ENCODE measurements around the gene CCL2. TPM values are rescaled to one million over a fixed set of nuclear protein-coding genes. Genes with fewer than 3 reads are reported as not detected.

Gene CCL2
- total RNA-seq, 1 donor from 2014 or later = 14.3 TPM

GRCh38 chr17:34220045-34220751, 34.9 kb upstream of the CCL2 start:
- no peaks in the 10 kb centered on the region for H3K27me3 ChIP-seq (ENCODE audit: control insufficient read depth, insufficient read depth, low read length)
- DNase-seq (ENCODE audit: low read depth) = no peak
- H3K4me3 ChIP-seq (ENCODE audit: low read depth, low read length) = no peak overlapping the region
- no peaks in the 10 kb centered on the region for H3K36me3 ChIP-seq (ENCODE audit: control insufficient read depth, insufficient read depth, low read length)
- TF ChIP-seq CTCF (IDR thresholded peaks at IDR 0.05; ENCODE audit: insufficient read depth, low read length, poor library complexity, severe bottlenecking) = no peak

- no peaks in the 10 kb centered on the region for H3K27me3 ChIP-seq (ENCODE audit: control insufficient read depth, insufficient read depth, low read length)
- no peak for DNase-seq (ENCODE audit: low read depth)
- TF ChIP-seq CTCF (IDR thresholded peaks at IDR 0.05; ENCODE audit: insufficient read depth, low read length, poor library complexity, severe bottlenecking) = no peak
- H3K4me3 ChIP-seq (ENCODE audit: low read depth, low read length) = no peak overlapping the region
- no peaks in the 10 kb centered on the region for H3K36me3 ChIP-seq (ENCODE audit: control insufficient read depth, insufficient read depth, low read length)
Measured at GRCh38 chr17:34220752-34221395, 34.2 kb upstream of the CCL2 start.

GRCh38 chr17:34221411-34221810, 33.7 kb upstream of the CCL2 start:
- no peak for TF ChIP-seq CTCF (IDR thresholded peaks at IDR 0.05; ENCODE audit: insufficient read depth, low read length, poor library complexity, severe bottlenecking)
- H3K36me3 ChIP-seq (ENCODE audit: control insufficient read depth, insufficient read depth, low read length) = no peaks in the 10 kb centered on the region
- H3K27me3 ChIP-seq (ENCODE audit: control insufficient read depth, insufficient read depth, low read length) = no peaks in the 10 kb centered on the region
- DNase-seq (ENCODE audit: low read depth) = no peak
- no peak overlapping the region for H3K4me3 ChIP-seq (ENCODE audit: low read depth, low read length)

- H3K4me3 ChIP-seq (ENCODE audit: low read depth, low read length) = no peak overlapping the region
- no peak for DNase-seq (ENCODE audit: low read depth)
- no peaks in the 10 kb centered on the region for H3K27me3 ChIP-seq (ENCODE audit: control insufficient read depth, insufficient read depth, low read length)
- TF ChIP-seq CTCF (IDR thresholded peaks at IDR 0.05; ENCODE audit: insufficient read depth, low read length, poor library complexity, severe bottlenecking) = no peak
- no peaks in the 10 kb centered on the region for H3K36me3 ChIP-seq (ENCODE audit: control insufficient read depth, insufficient read depth, low read length)
Measured at GRCh38 chr17:34222722-34223497, 32.2 kb upstream of the CCL2 start.

- Histone ChIP-seq H3K27me3 (ENCODE audit: control insufficient read depth, insufficient read depth, low read length) (no peaks in the 10 kb centered on the region), H3K36me3 (ENCODE audit: control insufficient read depth, insufficient read depth, low read length) (no peaks in the 10 kb centered on the region), H3K4me3 (ENCODE audit: low read depth, low read length) (no peak overlapping the region)
- no peak for DNase-seq (ENCODE audit: low read depth)
- no peak for TF ChIP-seq CTCF (IDR thresholded peaks at IDR 0.05; ENCODE audit: insufficient read depth, low read length, poor library complexity, severe bottlenecking)
Measured at GRCh38 chr17:34225046-34225445, 30.0 kb upstream of the CCL2 start.
